Measurements from ENCODE around the gene C8B. TPM values are rescaled to one million over a fixed set of nuclear protein-coding genes. Genes with fewer than 3 reads are reported as not detected.

Gene C8B
- polyA plus RNA-seq, 1 donor, result not detected

DNA sequence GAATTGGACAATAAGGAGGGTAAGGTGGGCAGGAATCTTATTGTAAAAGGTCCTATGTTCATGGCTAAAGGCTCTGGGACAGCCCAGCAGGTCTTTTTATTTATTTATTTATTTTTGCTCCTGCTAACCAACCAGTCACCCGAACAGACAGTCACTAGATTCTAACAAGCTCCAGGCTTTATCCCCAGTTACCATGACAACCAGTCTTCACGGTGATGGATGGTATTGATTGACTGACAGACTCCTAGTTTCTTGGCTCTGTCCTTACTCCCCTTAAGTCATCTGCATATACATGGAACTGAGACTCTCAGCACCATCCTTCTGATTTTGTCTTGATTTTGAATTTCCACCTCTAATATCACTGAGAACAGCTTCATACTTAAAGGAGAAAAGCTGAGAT is 66.9 kb downstream of the C8B start:
- DNase-seq (ENCODE audit: low read depth), result no peak

DNA sequence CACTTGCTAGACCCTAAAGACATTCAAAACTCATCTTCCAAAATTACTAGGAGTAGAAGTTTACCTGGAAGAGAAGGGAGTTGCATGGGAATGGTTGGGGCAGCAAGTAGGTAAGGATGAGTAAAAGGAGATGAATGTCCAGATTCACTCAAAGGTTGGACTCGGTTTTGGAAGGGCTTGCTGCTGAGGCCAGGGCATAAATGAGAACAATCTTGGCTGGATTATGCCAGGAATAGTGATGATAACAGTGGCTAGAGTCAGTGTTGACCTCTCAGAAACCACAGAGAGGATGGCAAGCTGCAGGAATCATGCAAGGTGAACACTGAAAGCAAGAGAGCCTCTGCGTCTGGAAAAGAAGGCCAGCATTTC is 67.8 kb downstream of the C8B start:
- no peak for DNase-seq (ENCODE audit: low read depth)

DNA sequence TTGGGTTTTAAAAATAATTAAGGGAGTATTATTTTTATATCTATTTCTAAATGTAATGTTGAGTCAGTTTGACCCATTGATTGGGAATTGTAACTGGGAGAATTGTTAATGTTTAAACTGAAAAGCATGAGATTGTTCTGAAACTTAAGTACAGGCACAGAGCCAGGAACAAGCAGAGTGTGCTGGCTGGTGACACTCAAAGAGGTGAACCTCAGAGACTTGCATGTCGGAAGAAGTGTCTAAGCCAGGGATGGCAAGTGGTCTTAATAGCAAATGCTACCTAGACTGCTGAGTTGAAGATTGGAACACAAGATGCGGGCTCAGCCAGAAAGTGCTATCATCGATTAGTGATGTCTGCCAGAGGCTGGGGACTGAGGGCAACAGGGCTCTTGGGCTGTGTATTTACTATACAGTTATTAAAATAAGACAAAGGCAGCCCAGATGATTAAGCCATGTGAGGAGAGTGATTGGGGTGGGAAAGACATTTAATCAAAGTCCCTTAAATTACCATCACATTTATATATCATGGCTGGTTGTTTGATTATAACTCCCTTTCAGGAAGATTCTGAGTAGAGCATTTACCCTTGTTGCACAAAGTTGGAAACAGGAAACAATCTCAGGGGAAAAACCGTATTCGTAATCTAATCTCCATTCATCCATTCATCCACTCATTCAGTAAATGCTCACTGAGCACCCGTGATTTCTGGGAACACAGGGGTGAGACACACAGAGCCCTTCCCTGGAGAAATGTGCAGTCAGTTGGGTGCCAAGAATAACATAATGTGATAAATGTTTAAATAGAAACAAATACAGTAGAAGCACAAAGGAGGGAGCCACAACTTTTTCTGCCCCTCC is 68.4 kb downstream of the C8B start:
- no peak for DNase-seq (ENCODE audit: low read depth)

DNA sequence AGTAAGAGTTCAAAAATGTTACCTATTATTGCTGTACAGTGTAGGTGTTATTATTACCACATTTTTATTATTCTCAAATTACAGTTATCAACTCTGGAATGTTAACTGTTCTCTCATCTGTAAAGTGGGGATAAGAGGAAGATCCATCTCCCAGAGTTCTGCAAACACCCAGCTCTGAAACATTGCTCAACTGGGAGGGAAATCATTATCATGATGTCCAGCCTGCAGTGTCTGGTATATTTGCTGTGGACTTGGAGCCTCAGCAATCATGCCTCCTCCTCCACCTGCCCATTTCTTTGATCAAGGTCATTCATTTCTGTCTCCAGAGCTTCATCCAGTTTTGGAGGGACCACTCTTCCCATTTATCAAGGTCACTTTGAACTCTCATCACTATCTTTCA is 71.8 kb downstream of the C8B start:
- no peak for DNase-seq (ENCODE audit: low read depth)

DNA sequence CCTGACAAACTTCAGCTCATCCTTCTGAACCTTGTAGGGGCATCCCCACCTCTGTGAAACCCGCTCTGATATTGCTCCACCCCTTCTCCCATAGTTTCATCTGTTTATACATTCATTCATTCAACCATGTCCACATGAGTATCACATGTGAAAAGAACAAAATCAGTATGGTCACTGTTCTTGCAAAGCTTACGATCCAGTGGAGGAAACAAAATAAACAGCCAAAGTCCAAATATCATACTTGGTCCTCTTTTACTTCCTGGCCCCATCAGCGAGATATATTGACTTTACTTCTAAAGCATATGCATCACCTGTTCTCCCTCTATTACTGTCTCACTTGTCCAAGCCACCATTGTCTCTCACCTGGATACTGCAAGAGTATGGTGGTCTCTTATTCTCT is 75.6 kb downstream of the C8B start:
- DNase-seq (ENCODE audit: low read depth), result no peak

DNA sequence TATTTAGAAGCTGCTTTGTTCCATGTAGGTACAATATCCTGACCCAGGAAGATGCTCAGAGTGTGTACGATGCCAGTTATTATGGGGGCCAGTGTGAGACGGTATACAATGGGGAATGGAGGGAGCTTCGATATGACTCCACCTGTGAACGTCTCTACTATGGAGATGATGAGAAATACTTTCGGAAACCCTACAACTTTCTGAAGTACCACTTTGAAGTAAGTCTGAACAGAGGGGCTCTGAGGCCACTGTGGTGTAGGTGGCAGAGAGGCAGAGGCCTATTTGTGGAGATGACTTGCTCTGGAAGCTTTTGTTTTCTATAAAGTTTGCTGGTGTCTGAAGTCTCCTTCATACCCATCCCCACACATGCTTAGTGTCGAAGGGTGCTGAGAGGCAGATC is 84.4 kb downstream of the C8B start:
- DNase-seq (ENCODE audit: low read depth), result no peak

DNA sequence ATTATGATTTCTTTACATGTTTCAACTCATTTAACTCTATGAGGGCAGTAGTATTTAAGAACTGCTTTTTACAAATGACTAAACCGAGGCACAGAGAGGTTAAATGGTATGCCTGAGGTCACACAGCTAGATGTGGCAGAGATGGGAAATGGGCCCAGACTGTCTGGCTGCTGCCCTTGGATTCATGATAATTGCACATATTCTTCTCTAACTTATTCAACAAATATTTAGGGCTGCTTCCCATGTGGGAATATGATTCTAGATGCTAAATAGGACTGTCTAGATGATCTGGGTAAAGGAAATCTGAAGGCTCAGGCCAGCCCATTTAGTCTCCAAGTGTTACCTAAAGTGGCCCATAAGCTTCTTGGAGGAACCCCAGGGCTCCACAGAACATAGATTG is 85.0 kb downstream of the C8B start:
- DNase-seq (ENCODE audit: low read depth), result no peak

Other genes starting within 250 kb of the C8B start
- 0.11 TPM for gene FYB2, start 146.6 kb downstream of the C8B start, polyA plus RNA-seq (ENCODE audit: insufficient read length)
- not detected for gene C8A, start 111.2 kb downstream of the C8B start, polyA plus RNA-seq (ENCODE audit: insufficient read length)